GM23338 (cell line): ENCODE measurements around the gene ABHD17B. TPM values are rescaled to one million over a fixed set of nuclear protein-coding genes. Genes with fewer than 3 reads are reported as not detected.

Experiments used
- ATAC-seq: fragments of 200-7000 bp; cut with Tn5 transposase; 3 replicates; pipeline ENCODE4 v1.9.1; 2020
- DNase-seq: peaks from one replicate; pipeline ENCODE4 v3.0.0-alpha.2; 2015; ENCODE audit warnings: low spot score
- H2AFZ ChIP-seq: fragments of 200-600 bp; sonication (generic); 2 replicates; pipeline ENCODE4 v1.8.0; 2016; ENCODE audit warnings: antibody characterized with exemption, mild to moderate bottlenecking, moderate library complexity
- H3F3A ChIP-seq: fragments of 200-600 bp; sonication (generic); replicated peaks from 2 replicates; pipeline ENCODE4 v1.8.0; 2017; ENCODE audit warnings: antibody characterized with exemption, mixed run types, low read depth
- H3K27ac ChIP-seq: fragments of 200-600 bp; sonication (generic); 2 replicates; pipeline ENCODE4 v1.6.1; 2016; ENCODE audit warnings: low read depth
- H3K27me3 ChIP-seq: fragments of 200-600 bp; sonication (generic); 2 replicates; pipeline ENCODE4 v1.8.0; 2016; ENCODE audit warnings: mild to moderate bottlenecking, mixed run types, moderate library complexity; ENCODE audit not compliant: insufficient read depth
- H3K36me3 ChIP-seq: fragments of 200-600 bp; sonication (generic); 2 replicates; pipeline ENCODE4 v1.8.0; 2016; ENCODE audit warnings: mild to moderate bottlenecking; ENCODE audit not compliant: insufficient read depth
- H3K4me1 ChIP-seq: fragments of 200-600 bp; sonication (generic); 2 replicates; pipeline ENCODE4 v1.8.0; 2016; ENCODE audit warnings: mild to moderate bottlenecking, moderate library complexity; ENCODE audit not compliant: insufficient read depth
- H3K4me2 ChIP-seq: fragments of 200-600 bp; sonication (generic); 2 replicates; pipeline ENCODE4 v1.7.1; 2017; ENCODE audit warnings: mixed run types
- H3K4me3 ChIP-seq: fragments of 200-600 bp; sonication (generic); 2 replicates; pipeline ENCODE4 v1.6.1; 2016; ENCODE audit warnings: mixed run types
- H3K79me2 ChIP-seq: fragments of 200-600 bp; sonication (generic); replicated peaks from 2 replicates; pipeline ENCODE4 v1.8.0; 2017; ENCODE audit warnings: mild to moderate bottlenecking; ENCODE audit not compliant: insufficient read depth
- H3K9me2 ChIP-seq: fragments of 200-600 bp; sonication (generic); 2 replicates; pipeline ENCODE4 v1.8.0; 2017; ENCODE audit not compliant: insufficient read depth
- H4K20me1 ChIP-seq: fragments of 200-600 bp; sonication (generic); replicated peaks from 2 replicates; pipeline ENCODE4 v1.8.0; 2017; ENCODE audit warnings: mild to moderate bottlenecking; ENCODE audit not compliant: insufficient read depth
- H3K27ac Mint-ChIP-seq: 2 replicates; pipeline ENCODE4 v1.8.0; 2020; ENCODE audit warnings: inconsistent platforms, mild to moderate bottlenecking, moderate library complexity, mixed read lengths
- H3K27me3 Mint-ChIP-seq: 3 replicates; pipeline ENCODE4 v1.8.0; 2022; ENCODE audit warnings: low read depth, mild to moderate bottlenecking, moderate library complexity, mixed read lengths, inconsistent platforms; ENCODE audit not compliant: insufficient read depth, poor library complexity
- H3K36me3 Mint-ChIP-seq: 3 replicates; pipeline ENCODE4 v1.8.0; 2021; ENCODE audit warnings: low read depth, mild to moderate bottlenecking, inconsistent platforms, moderate library complexity, mixed read lengths
- H3K4me1 Mint-ChIP-seq: 3 replicates; pipeline ENCODE4 v1.8.0; 2020; ENCODE audit warnings: mild to moderate bottlenecking, inconsistent platforms, mixed read lengths
- H3K4me3 Mint-ChIP-seq: 3 replicates; pipeline ENCODE4 v1.8.0; 2021; ENCODE audit warnings: moderate library complexity, mild to moderate bottlenecking, inconsistent platforms, mixed read lengths
- H3K9me3 Mint-ChIP-seq: 3 replicates; pipeline ENCODE4 v1.8.0; 2020; ENCODE audit warnings: moderate library complexity, mild to moderate bottlenecking, inconsistent platforms, mixed read lengths
- CREB1 ChIP-seq: fragments of 250-450 bp; sonication (Bioruptor Pico); IDR thresholded peaks from 2 replicates; pipeline ENCODE4 v1.5.0; 2020; ENCODE audit warnings: low read depth, mild to moderate bottlenecking, moderate library complexity
- EZH2phosphoT487 ChIP-seq: fragments of 200-600 bp; sonication (generic); IDR thresholded peaks from one replicate; pipeline ENCODE4 v1.8.1; 2018; ENCODE audit warnings: antibody characterized with exemption; ENCODE audit not compliant: unreplicated experiment
- JUNB ChIP-seq: IDR thresholded peaks from one replicate; pipeline ENCODE4 v1.6.1; 2016; ENCODE audit warnings: antibody characterized with exemption; ENCODE audit not compliant: unreplicated experiment
- NANOG ChIP-seq: IDR thresholded peaks from 2 replicates; pipeline ENCODE4 v1.6.1; 2016; ENCODE audit warnings: antibody characterized with exemption, borderline replicate concordance
- POLR2AphosphoS5 ChIP-seq: IDR thresholded peaks from 2 replicates; pipeline ENCODE4 v1.6.1; 2016; ENCODE audit warnings: antibody characterized with exemption, low read depth
- STAT1 ChIP-seq: IDR thresholded peaks from one replicate; pipeline ENCODE4 v1.6.1; 2016; ENCODE audit warnings: antibody characterized with exemption; ENCODE audit not compliant: unreplicated experiment
- ZNF114 ChIP-seq: fragments of 250-450 bp; sonication (Bioruptor Pico); IDR thresholded peaks from 2 replicates; pipeline ENCODE4 v1.5.0; 2020; ENCODE audit warnings: mild to moderate bottlenecking, moderate library complexity
- polyA plus RNA-seq: library from polyadenylated mRNA; unstranded; fragments of >200 nt; fragmentation: Nextera tagmentation; extraction: Ambion mirVana; gene quantifications from 2 replicates; pipeline ENCODE4 v1.2.1, GENCODE V29; 2016
- total RNA-seq: library from RNA; depleted of rRNA; stranded (reverse); fragments of >200 nt; shearing (Covaris generic); gene quantifications from 2 replicates; pipeline ENCODE4 v1.2.3, GENCODE V29; 2014
- TF ChIP-seq, protein P1 (sequence below): IDR thresholded peaks from one replicate; pipeline ENCODE4 v1.6.1; 2018; ENCODE audit warnings: antibody characterized with exemption; ENCODE audit not compliant: unreplicated experiment
- TF ChIP-seq, protein P2 (sequence below), 2 experiments: fragments of 200-600 bp in 1 of 2; sonication (generic) in 1 of 2; conservative IDR thresholded peaks; 2 replicates each; pipeline versions ENCODE4 v1.5.1 to v1.6.1; 2016 to 2017; ENCODE audit warnings: antibody characterized with exemption in 2 of 2, low read depth in 2 of 2, mild to moderate bottlenecking in 2 of 2, moderate library complexity in 1 of 2
- TF ChIP-seq, protein P3 (sequence below): IDR thresholded peaks from 2 replicates; pipeline ENCODE4 v1.6.1; 2016; ENCODE audit warnings: antibody characterized with exemption

Gene ABHD17B
- total and polyA plus RNA-seq, 2 experiments from 2014 or later = 32.2 to 112 TPM

DNA sequence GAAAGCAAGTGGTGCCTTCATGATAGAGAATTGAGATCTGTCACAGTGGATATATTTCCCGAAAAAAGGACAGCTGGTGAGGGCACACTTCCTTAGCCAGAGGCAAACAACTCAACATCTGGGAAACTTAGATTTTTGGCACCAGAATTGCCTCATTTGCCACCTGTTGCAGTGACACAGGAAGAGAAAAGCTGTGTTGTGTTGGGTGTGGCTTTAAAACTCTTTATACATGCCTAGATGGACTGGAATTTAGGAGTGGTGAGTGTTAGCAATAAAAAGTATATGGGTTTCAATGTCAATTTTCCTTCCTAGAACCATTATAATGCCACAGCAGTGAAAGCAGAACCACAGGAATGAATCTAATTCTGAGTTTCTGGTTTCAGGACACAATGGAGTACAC, 80.1 kb downstream of the ABHD17B start (continued):
- TF ChIP-seq, protein P1, sequence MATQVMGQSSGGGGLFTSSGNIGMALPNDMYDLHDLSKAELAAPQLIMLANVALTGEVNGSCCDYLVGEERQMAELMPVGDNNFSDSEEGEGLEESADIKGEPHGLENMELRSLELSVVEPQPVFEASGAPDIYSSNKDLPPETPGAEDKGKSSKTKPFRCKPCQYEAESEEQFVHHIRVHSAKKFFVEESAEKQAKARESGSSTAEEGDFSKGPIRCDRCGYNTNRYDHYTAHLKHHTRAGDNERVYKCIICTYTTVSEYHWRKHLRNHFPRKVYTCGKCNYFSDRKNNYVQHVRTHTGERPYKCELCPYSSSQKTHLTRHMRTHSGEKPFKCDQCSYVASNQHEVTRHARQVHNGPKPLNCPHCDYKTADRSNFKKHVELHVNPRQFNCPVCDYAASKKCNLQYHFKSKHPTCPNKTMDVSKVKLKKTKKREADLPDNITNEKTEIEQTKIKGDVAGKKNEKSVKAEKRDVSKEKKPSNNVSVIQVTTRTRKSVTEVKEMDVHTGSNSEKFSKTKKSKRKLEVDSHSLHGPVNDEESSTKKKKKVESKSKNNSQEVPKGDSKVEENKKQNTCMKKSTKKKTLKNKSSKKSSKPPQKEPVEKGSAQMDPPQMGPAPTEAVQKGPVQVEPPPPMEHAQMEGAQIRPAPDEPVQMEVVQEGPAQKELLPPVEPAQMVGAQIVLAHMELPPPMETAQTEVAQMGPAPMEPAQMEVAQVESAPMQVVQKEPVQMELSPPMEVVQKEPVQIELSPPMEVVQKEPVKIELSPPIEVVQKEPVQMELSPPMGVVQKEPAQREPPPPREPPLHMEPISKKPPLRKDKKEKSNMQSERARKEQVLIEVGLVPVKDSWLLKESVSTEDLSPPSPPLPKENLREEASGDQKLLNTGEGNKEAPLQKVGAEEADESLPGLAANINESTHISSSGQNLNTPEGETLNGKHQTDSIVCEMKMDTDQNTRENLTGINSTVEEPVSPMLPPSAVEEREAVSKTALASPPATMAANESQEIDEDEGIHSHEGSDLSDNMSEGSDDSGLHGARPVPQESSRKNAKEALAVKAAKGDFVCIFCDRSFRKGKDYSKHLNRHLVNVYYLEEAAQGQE = no peak
- TF ChIP-seq, protein P2, sequence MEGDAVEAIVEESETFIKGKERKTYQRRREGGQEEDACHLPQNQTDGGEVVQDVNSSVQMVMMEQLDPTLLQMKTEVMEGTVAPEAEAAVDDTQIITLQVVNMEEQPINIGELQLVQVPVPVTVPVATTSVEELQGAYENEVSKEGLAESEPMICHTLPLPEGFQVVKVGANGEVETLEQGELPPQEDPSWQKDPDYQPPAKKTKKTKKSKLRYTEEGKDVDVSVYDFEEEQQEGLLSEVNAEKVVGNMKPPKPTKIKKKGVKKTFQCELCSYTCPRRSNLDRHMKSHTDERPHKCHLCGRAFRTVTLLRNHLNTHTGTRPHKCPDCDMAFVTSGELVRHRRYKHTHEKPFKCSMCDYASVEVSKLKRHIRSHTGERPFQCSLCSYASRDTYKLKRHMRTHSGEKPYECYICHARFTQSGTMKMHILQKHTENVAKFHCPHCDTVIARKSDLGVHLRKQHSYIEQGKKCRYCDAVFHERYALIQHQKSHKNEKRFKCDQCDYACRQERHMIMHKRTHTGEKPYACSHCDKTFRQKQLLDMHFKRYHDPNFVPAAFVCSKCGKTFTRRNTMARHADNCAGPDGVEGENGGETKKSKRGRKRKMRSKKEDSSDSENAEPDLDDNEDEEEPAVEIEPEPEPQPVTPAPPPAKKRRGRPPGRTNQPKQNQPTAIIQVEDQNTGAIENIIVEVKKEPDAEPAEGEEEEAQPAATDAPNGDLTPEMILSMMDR (conservative IDR thresholded peaks at IDR 0.05; ENCODE audit: low read depth in 2 of 2) = no peak
- TF ChIP-seq ZNF114 (CRISPR knock-in tag) = no peak
- TF ChIP-seq NANOG = no peak
- no peak for TF ChIP-seq JUNB
- no peak for TF ChIP-seq CREB1 (CRISPR knock-in tag)
- no peak for TF ChIP-seq EZH2phosphoT487

DNA sequence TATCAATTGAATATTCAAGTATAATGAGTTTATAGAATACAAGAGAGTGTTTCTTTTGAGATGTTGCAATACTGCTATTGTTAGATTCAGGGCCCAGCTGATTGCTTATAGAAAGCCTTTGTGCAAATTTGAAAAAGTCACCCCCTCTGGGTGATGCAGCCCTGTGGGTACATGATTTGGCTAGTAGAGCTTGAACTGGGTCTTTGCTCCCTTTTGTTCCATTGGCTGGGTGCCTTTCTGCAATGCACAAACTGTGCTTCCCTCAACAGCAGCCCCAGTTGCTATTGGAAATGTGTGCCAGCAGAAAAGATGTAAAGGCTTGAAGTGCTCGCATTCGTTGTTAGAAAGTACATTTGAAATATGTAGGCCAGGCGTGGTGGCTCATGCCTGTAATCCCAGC, 80.8 kb downstream of the ABHD17B start:
- H3K27me3 ChIP-seq = no peaks in the 10 kb centered on the region
- H3K27ac ChIP-seq = no peak overlapping the region
- DNase-seq (no peak), ATAC-seq (no peak)
- peaks cover 13% of the 10 kb centered on the region; the same call in 2 of the 3 replicates for H3K9me3 Mint-ChIP-seq
- TF ChIP-seq EZH2phosphoT487 (no peak), ZNF114 (CRISPR knock-in tag) (no peak), STAT1 (no peak), NANOG (no peak), POLR2AphosphoS5 (no peak), CREB1 (CRISPR knock-in tag) (no peak), JUNB (no peak)
- TF ChIP-seq, protein P3, sequence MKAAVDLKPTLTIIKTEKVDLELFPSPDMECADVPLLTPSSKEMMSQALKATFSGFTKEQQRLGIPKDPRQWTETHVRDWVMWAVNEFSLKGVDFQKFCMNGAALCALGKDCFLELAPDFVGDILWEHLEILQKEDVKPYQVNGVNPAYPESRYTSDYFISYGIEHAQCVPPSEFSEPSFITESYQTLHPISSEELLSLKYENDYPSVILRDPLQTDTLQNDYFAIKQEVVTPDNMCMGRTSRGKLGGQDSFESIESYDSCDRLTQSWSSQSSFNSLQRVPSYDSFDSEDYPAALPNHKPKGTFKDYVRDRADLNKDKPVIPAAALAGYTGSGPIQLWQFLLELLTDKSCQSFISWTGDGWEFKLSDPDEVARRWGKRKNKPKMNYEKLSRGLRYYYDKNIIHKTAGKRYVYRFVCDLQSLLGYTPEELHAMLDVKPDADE = no peak
- TF ChIP-seq, protein P2 (conservative IDR thresholded peaks at IDR 0.05; ENCODE audit: low read depth in 2 of 2) = no peak
- TF ChIP-seq, protein P1 = no peak
- H3K79me2 ChIP-seq = no peaks in the 10 kb centered on the region
- H3K4me1 ChIP-seq = no peaks in the 10 kb centered on the region
- H3K4me1 Mint-ChIP-seq = no peaks in the 10 kb centered on the region
- no peak overlapping the region for H2AFZ ChIP-seq
- no peaks in the 10 kb centered on the region for H4K20me1 ChIP-seq
- no peak overlapping the region for H3K4me2 ChIP-seq
- no peak overlapping the region for H3K27ac Mint-ChIP-seq
- peaks cover 1% of the 10 kb centered on the region for H3K27me3 Mint-ChIP-seq
- no peaks in the 10 kb centered on the region; the same call in 1 of the 2 replicates for H3K36me3 ChIP-seq
- H3K4me3 Mint-ChIP-seq = no peak overlapping the region
- H3F3A ChIP-seq = no peaks in the 10 kb centered on the region
- H3K4me3 ChIP-seq = no peak overlapping the region
- no peaks in the 10 kb centered on the region; the same call in 2 of the 3 replicates for H3K36me3 Mint-ChIP-seq
- H3K9me2 ChIP-seq = no peaks in the 10 kb centered on the region
